WTC11 (cell line): ENCODE data around the gene APBA3.

ENCODE experiments used
- CDX4 ChIP-seq: fragments of 250-450 bp; sonication (Bioruptor Pico); IDR thresholded peaks from 2 replicates; pipeline ENCODE4 v1.9.0; 2021; ENCODE audit warnings: moderate library complexity, mild to moderate bottlenecking, inconsistent platforms, borderline replicate concordance
- CREB1 ChIP-seq: sonication (generic); formaldehyde crosslinking; IDR thresholded peaks from 2 replicates; pipeline ENCODE4 v1.8.0; 2023; ENCODE audit warnings: mild to moderate bottlenecking, missing genetic modification reagents
- CREM ChIP-seq: sonication (generic); formaldehyde crosslinking; IDR thresholded peaks from 2 replicates; pipeline ENCODE4 v1.8.1; 2022; ENCODE audit warnings: mild to moderate bottlenecking, missing genetic modification reagents, moderate library complexity
- ESRRA ChIP-seq: sonication (generic); formaldehyde crosslinking; IDR thresholded peaks from 2 replicates; pipeline ENCODE4 v1.8.1; 2022; ENCODE audit warnings: mild to moderate bottlenecking, missing genetic modification reagents, borderline replicate concordance
- NR3C1 ChIP-seq: sonication (generic); formaldehyde crosslinking; conservative IDR thresholded peaks from 2 replicates; pipeline ENCODE4 v1.8.1; 2023; ENCODE audit warnings: low read depth, mild to moderate bottlenecking, missing genetic modification reagents
- SOX15 ChIP-seq: fragments of 250-450 bp; sonication (Bioruptor Pico); IDR thresholded peaks from 2 replicates; pipeline ENCODE4 v1.9.0; 2021; ENCODE audit warnings: mild to moderate bottlenecking
- TF ChIP-seq, protein P1 (sequence below): fragments of 200-600 bp; IDR thresholded peaks from 2 replicates; pipeline ENCODE4 v1.8.0; 2022; ENCODE audit warnings: antibody characterized with exemption
- TF ChIP-seq, protein P2 (sequence below): sonication (generic); formaldehyde crosslinking; conservative IDR thresholded peaks from 2 replicates; pipeline ENCODE4 v1.8.1; 2023; ENCODE audit warnings: mild to moderate bottlenecking, low read depth, missing genetic modification reagents, moderate library complexity
- TF ChIP-seq, protein P3 (sequence below): sonication (generic); formaldehyde crosslinking; IDR thresholded peaks from 2 replicates; pipeline ENCODE4 v1.8.1; 2022; ENCODE audit warnings: mild to moderate bottlenecking, moderate library complexity, missing genetic modification reagents
- TF ChIP-seq, protein P4 (sequence below): sonication (generic); formaldehyde crosslinking; IDR thresholded peaks from 2 replicates; pipeline ENCODE4 v1.8.0; 2022; ENCODE audit warnings: mild to moderate bottlenecking, missing genetic modification reagents

DNA sequence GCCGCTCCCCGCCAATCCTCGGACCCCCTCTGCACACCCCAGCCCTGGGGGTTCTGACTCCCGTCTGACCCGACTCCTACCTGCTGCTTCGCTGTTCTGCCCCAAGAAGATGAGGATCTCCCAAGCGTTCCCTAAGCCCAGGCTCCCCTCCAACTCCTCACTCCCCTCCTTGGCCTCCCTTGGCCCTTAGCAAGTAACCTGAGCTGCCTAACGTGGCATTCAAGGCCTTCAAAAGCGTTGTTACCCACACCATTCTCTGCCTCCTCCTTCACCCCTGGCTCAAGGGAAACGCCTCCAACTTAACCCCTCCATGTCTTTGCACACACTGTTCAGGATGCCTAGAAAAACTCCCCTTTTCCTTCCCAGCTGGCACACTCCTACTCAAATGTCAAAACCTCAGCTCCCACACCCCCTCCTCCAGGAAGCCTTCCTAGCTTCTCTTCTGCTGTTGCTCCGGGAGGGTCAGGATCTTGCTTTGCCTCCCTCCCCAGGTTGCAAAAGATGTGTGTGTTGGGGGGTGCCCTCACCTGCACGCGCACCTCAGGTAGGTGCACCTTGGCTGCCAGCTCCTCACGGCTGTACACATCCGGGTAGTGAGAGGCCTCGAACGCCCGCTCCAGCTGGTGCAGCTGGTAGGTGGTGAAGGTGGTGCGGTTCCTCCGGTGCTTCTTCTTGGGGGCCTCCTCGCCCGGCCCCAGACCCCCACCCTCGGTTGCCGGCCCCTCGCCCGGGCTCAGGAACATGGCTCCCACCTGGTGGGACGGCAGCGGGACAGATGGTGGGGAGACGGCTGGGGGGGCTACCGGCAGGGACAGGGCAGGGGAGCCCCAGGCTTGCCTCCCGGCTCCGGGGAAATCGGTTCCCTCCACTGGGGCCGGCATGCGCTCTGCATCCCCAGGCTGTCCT is 9.8 kb upstream of the APBA3 start:
- TF ChIP-seq, protein P1, sequence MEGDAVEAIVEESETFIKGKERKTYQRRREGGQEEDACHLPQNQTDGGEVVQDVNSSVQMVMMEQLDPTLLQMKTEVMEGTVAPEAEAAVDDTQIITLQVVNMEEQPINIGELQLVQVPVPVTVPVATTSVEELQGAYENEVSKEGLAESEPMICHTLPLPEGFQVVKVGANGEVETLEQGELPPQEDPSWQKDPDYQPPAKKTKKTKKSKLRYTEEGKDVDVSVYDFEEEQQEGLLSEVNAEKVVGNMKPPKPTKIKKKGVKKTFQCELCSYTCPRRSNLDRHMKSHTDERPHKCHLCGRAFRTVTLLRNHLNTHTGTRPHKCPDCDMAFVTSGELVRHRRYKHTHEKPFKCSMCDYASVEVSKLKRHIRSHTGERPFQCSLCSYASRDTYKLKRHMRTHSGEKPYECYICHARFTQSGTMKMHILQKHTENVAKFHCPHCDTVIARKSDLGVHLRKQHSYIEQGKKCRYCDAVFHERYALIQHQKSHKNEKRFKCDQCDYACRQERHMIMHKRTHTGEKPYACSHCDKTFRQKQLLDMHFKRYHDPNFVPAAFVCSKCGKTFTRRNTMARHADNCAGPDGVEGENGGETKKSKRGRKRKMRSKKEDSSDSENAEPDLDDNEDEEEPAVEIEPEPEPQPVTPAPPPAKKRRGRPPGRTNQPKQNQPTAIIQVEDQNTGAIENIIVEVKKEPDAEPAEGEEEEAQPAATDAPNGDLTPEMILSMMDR: no peak
- TF ChIP-seq NR3C1 (CRISPR knock-in tag) (no peak), CREB1 (CRISPR knock-in tag) (no peak), CDX4 (CRISPR knock-in tag) (no peak), ESRRA (no peak), SOX15 (no peak), CREM (CRISPR knock-in tag) (no peak)
- TF ChIP-seq, protein P2, sequence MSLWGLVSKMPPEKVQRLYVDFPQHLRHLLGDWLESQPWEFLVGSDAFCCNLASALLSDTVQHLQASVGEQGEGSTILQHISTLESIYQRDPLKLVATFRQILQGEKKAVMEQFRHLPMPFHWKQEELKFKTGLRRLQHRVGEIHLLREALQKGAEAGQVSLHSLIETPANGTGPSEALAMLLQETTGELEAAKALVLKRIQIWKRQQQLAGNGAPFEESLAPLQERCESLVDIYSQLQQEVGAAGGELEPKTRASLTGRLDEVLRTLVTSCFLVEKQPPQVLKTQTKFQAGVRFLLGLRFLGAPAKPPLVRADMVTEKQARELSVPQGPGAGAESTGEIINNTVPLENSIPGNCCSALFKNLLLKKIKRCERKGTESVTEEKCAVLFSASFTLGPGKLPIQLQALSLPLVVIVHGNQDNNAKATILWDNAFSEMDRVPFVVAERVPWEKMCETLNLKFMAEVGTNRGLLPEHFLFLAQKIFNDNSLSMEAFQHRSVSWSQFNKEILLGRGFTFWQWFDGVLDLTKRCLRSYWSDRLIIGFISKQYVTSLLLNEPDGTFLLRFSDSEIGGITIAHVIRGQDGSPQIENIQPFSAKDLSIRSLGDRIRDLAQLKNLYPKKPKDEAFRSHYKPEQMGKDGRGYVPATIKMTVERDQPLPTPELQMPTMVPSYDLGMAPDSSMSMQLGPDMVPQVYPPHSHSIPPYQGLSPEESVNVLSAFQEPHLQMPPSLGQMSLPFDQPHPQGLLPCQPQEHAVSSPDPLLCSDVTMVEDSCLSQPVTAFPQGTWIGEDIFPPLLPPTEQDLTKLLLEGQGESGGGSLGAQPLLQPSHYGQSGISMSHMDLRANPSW (CRISPR knock-in tag): no peak
- TF ChIP-seq, protein P3, sequence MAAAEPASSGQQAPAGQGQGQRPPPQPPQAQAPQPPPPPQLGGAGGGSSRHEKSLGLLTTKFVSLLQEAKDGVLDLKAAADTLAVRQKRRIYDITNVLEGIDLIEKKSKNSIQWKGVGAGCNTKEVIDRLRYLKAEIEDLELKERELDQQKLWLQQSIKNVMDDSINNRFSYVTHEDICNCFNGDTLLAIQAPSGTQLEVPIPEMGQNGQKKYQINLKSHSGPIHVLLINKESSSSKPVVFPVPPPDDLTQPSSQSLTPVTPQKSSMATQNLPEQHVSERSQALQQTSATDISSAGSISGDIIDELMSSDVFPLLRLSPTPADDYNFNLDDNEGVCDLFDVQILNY (CRISPR knock-in tag): no peak
- TF ChIP-seq, protein P4, sequence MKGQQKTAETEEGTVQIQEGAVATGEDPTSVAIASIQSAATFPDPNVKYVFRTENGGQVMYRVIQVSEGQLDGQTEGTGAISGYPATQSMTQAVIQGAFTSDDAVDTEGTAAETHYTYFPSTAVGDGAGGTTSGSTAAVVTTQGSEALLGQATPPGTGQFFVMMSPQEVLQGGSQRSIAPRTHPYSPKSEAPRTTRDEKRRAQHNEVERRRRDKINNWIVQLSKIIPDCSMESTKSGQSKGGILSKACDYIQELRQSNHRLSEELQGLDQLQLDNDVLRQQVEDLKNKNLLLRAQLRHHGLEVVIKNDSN (CRISPR knock-in tag): no peak
